Upper lobe of left lung (tissue), 4 donors: ENCODE results near the gene DHODH.

Experiments
- CTCF ChIP-seq, 6 experiments: fragments of 450-650 bp in 4 of 6; fragments of 200-600 bp in 2 of 6; sonication (generic) in 2 of 6; IDR thresholded peaks; one replicate each; pipeline ENCODE4 v1.5.1; 2016 to 2019; ENCODE audit warnings: antibody characterized with exemption in 6 of 6
- EP300 ChIP-seq, 4 donors: sonication (generic); formaldehyde crosslinking; IDR thresholded peaks; one replicate each; pipeline ENCODE4 v1.5.1; 2017; ENCODE audit warnings: antibody characterized with exemption in 4 of 4, control low read depth in 2 of 4
- POLR2A ChIP-seq, 4 donors: fragments of 450-650 bp; IDR thresholded peaks; one replicate each; pipeline ENCODE4 v1.5.1; 2016 to 2017; ENCODE audit warnings: antibody characterized with exemption in 4 of 4, mild to moderate bottlenecking in 2 of 4
- POLR2AphosphoS5 ChIP-seq, 2 donors: sonication (generic); formaldehyde crosslinking; IDR thresholded peaks; one replicate each; pipeline ENCODE4 v1.5.1; 2017; ENCODE audit warnings: antibody characterized with exemption in 2 of 2

DNA sequence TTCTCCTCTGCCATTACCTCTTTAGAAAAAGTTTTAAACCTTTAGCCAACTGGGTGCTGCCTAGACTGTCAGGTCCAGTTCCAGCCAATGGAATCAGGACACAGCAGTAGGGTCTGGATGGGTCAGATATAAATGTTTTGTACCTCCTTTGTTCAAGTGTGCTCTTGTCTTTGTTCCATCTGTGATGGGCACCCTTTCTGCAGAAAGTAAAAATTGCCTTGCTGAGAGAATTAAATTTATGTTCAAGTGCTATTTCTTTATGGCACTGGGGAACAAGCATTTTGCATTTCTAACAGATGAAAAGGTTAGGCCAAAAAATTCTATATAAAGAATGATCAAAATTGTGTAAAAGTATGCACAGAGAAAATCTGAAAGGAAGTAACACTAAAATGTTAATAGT is 40.6 kb downstream of the DHODH start:
- TF ChIP-seq CTCF (IDR thresholded peaks at IDR 0.05) (no peak), POLR2A (IDR thresholded peaks at IDR 0.05) (no peak), POLR2AphosphoS5 (IDR thresholded peaks at IDR 0.05) (no peak), EP300 (IDR thresholded peaks at IDR 0.05) (no peak)
